ENCODE results near the gene AGAP1. TPM values are rescaled to one million over a fixed set of nuclear protein-coding genes. Genes with fewer than 3 reads are reported as not detected.

Gene AGAP1
- total RNA-seq, 1 donor from 2014 or later, result 46.3 TPM

- Mint-ChIP-seq H3K4me3 (no peak overlapping the region), H3K36me3 (peaks cover 3% of the 10 kb centered on the region)
Observed at GRCh38 chr2:236143811-236144210, 650.0 kb downstream of the AGAP1 start.

GRCh38 chr2:236146436-236146835 is 652.6 kb downstream of the AGAP1 start:
- no peak for DNase-seq (ENCODE audit: extremely low spot score, unreplicated experiment)

More at GRCh38 chr2:236143811-236144210, 650.0 kb downstream of the AGAP1 start:
- peaks cover 6% of the 10 kb centered on the region for H3K4me1 Mint-ChIP-seq (ENCODE audit: unreplicated experiment)
- H3K27me3 Mint-ChIP-seq, result peaks cover 33% of the 10 kb centered on the region
- TF ChIP-seq CTCF (conservative IDR thresholded peaks at IDR 0.05), result no peak
- H3K9me3 Mint-ChIP-seq, result no peaks in the 10 kb centered on the region
- DNase-seq (ENCODE audit: extremely low spot score, unreplicated experiment), result no peak
- no peak overlapping the region for H3K27ac Mint-ChIP-seq

GRCh38 chr2:236155406-236155805 is 661.6 kb downstream of the AGAP1 start:
- Mint-ChIP-seq H3K27ac (no peak overlapping the region), H3K36me3 (no peaks in the 10 kb centered on the region), H3K9me3 (no peaks in the 10 kb centered on the region), H3K4me3 (no peak overlapping the region), H3K27me3 (peaks cover 66% of the 10 kb centered on the region), H3K4me1 (ENCODE audit: unreplicated experiment) (no peaks in the 10 kb centered on the region)
- DNase-seq (ENCODE audit: extremely low spot score, unreplicated experiment), result no peak
- TF ChIP-seq CTCF (conservative IDR thresholded peaks at IDR 0.05), result no peak

More at GRCh38 chr2:236146436-236146835, 652.6 kb downstream of the AGAP1 start:
- no peak for TF ChIP-seq CTCF (conservative IDR thresholded peaks at IDR 0.05)
- Mint-ChIP-seq H3K9me3 (no peaks in the 10 kb centered on the region), H3K36me3 (peaks cover 3% of the 10 kb centered on the region), H3K4me1 (ENCODE audit: unreplicated experiment) (peaks cover 6% of the 10 kb centered on the region), H3K4me3 (no peak overlapping the region), H3K27me3 (peaks cover 41% of the 10 kb centered on the region), H3K27ac (no peak overlapping the region)

- no peak overlapping the region for H3K4me3 Mint-ChIP-seq
- no peak overlapping the region for H3K27ac Mint-ChIP-seq
- H3K9me3 Mint-ChIP-seq, result no peaks in the 10 kb centered on the region
- no peak for TF ChIP-seq CTCF (conservative IDR thresholded peaks at IDR 0.05)
- H3K36me3 Mint-ChIP-seq, result no peaks in the 10 kb centered on the region
- no peaks in the 10 kb centered on the region for H3K4me1 Mint-ChIP-seq (ENCODE audit: unreplicated experiment)
- H3K27me3 Mint-ChIP-seq, result peaks cover 67% of the 10 kb centered on the region
- DNase-seq (ENCODE audit: extremely low spot score, unreplicated experiment), result no peak
Observed at GRCh38 chr2:236156095-236156859, 662.4 kb downstream of the AGAP1 start.

- Mint-ChIP-seq H3K27ac (no peak overlapping the region), H3K36me3 (no peaks in the 10 kb centered on the region), H3K4me3 (no peak overlapping the region), H3K9me3 (no peaks in the 10 kb centered on the region), H3K4me1 (ENCODE audit: unreplicated experiment) (no peaks in the 10 kb centered on the region), H3K27me3 (peaks cover 72% of the 10 kb centered on the region)
- no peak for DNase-seq (ENCODE audit: extremely low spot score, unreplicated experiment)
- TF ChIP-seq CTCF (conservative IDR thresholded peaks at IDR 0.05), result no peak
Observed at GRCh38 chr2:236156860-236157194, 663.0 kb downstream of the AGAP1 start.

Measured in type B pancreatic cell (in vitro differentiated cells).